GM20431 (cell line): ENCODE measurements around the gene KRTAP2-1.
"Not testable (repeated sequence)": the region's sequence is repeated elsewhere in the genome, so short reads cannot be mapped to it uniquely, and the experiment has no call there.

Experiments
- in situ Hi-C: fragments of 300-500 bp; cut with MseI, MboI; formaldehyde crosslinking; loops from one replicate; pipeline ENCODE4 v1.15.0; 2020; ENCODE audit warnings: low sequenced_read_pairs; ENCODE audit not compliant: unreplicated experiment

The KRTAP2-1 gene, protein sequence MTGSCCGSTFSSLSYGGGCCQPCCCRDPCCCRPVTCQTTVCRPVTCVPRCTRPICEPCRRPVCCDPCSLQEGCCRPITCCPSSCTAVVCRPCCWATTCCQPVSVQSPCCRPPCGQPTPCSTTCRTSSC

DNA sequence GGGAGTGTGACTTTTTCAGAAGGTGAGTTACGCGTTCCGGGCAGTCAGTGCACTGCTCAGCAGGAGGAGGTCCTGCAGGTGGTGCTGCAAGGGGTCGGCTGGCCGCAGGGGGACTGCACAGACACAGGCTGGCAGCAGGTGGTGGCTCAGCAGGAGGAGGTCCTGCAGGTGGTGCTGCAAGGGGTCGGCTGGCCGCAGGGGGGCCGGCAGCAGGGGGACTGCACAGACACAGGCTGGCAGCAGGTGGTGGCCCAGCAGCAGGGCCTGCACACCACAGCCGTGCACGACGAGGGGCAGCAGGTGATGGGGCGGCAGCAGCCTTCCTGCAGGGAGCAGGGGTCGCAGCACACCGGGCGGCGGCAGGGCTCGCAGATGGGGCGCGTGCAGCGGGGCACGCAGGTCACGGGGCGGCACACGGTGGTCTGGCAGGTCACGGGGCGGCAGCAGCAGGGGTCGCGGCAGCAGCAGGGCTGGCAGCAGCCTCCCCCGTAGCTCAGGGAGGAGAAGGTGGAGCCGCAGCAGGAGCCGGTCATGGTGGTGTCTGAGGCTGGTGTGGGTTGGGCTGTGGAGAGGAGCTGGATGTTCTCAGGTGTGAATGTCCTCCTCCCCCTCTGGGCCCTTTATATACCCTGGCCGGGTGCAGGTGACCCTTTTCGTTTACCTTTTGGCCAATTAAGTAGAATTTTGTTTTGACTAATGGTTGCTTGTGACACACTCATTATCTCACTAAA is at the start of gene KRTAP2-1:
Gene KRTAP2-1, minus strand, starts transcription at position 582 of the 731 bp plus-strand sequence. Its CDS starts 49 bp downstream, at position 533.
- in situ Hi-C loops, result not testable (repeated sequence)

DNA sequence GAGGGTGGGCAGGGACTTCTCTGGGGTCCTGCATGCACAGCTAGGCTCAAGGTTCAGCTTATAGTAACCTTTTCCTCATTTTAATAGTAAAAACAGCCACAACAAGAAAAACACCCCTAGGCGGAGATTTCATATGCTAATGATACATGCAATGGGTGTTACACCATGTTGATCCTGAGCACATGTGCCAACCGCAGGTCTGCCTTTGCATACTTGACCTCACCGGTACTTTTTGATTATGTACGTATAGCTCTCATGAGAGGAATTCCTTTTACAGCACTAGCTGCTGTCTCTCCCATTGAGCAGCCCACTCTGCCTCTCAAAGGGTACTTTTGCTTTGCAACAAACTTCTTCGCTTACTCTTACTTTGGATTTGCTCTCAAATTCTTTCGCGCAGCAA is 48.9 kb upstream of the KRTAP2-1 start:
- in situ Hi-C loops, result no loop called here

DNA sequence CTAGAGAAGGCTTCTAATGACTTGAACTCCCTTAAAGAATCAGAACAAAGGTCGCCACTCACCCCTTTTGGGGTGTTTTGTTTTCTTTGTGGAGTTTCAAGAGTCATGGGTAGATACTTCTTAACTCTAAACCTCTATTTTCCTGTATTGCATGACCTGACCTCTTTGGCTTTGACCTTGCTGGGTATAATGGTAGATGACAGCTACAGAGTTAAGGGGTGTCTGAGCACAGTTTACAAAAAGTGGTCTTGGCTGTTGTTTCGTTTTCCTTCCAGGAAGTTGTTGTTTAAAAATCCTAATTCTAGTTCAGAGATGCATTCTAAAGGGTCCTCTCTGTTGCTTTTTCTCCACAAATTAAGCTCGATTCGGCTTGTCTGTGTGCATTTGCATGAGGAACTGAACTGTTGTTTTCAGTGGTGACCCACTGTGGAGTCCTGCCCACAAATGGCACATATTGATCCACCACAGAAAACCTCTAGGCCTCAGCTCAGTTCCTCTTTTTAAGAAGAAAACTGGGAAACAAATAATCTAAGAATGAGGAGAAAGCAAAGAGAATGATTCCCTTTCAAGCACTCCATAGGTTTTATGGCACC is 41.7 kb upstream of the KRTAP2-1 start:
- in situ Hi-C loops, result not testable (repeated sequence)

DNA sequence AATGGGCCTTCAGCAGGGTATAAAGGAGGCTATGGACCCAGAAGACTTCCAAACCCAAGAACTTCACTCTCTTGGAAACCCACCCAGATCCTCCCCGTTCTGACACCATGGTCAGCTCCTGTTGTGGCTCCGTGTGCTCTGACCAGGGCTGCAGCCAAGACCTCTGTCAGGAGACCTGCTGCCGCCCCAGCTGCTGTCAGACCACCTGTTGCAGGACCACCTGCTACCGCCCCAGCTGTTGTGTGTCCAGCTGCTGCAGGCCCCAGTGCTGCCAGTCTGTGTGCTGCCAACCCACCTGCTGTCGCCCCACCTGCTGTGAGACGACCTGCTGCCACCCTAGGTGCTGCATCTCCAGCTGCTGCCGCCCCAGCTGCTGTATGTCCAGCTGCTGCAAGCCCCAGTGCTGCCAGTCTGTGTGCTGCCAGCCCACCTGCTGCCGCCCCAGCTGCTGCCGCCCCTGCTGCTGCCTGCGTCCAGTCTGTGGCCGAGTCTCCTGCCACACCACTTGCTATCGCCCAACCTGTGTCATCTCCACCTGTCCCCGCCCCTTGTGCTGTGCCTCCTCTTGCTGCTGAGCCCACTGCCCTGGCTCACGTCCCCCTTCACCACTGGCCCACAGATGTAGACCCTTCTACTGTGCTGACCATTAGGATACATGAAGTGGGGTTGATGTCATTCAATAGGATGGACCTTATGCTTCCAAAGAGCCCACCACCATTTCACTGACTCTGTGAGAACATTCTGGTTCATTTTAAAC is 37.2 kb upstream of the KRTAP2-1 start, which contains the start of gene KRTAP4-7:
Gene KRTAP4-7, plus strand, starts transcription at position 51 of the 757 bp plus-strand sequence. Its CDS starts 57 bp downstream, at position 108.
- in situ Hi-C loops, result not testable (repeated sequence)

DNA sequence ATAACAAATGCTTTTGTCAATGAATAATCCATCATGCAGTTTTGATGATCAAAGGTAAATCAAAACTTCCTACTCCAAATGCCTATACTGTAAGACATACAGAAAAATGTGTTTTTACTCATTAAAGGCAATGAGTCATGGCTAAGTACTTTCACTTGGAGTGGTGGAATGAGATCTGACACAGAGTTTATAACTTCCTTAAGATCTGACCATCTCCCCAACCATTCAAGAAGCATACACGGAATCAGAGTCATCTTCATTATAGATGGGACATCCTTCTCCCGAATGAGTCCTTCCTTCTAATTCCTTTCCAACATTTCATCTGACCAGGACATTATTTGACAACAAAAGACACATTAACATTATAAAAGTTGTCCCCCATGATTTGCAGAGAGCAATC is 36.3 kb upstream of the KRTAP2-1 start:
- in situ Hi-C loops, result not testable (repeated sequence)

DNA sequence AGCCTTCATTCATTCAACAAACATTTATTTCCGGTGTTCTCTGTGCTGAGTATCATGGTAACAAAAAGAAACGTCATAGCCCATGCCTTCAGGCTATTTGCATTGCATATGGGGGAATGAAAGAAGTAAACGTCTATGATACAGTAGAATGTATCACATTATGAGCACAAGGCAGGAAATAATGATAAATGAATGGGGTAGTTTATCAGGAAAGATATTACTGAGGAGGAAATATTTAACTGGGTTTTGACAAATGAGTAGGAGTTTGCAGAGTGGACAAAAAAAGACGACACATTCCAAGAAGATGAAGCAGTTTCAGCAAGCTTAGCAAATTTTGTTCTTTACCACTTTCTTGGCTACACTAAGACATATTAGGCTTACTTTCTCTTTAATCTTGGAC is 35.5 kb upstream of the KRTAP2-1 start:
- in situ Hi-C loops, result no loop called here

DNA sequence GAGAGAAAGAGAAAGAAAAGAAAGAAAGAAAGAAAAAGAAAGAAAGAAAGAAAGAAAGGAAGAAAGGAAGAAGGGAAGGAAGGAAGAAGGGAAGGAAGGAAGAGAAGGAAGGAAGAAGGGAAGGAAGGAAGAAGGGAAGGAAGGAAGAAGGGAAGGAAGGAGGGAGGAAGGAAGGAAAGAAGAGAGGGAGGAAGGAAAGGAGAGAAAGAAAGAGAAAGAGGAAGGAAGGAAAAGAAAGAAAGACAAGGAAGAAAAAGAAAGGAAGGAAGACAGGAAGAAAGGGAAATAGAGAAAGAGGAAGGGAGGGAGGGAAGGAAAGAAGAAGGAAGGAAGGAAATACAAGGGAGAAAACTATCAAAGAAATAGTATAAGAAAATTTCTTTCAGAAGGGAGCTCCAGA is 29.7 kb upstream of the KRTAP2-1 start:
- in situ Hi-C loops, result no loop called here

DNA sequence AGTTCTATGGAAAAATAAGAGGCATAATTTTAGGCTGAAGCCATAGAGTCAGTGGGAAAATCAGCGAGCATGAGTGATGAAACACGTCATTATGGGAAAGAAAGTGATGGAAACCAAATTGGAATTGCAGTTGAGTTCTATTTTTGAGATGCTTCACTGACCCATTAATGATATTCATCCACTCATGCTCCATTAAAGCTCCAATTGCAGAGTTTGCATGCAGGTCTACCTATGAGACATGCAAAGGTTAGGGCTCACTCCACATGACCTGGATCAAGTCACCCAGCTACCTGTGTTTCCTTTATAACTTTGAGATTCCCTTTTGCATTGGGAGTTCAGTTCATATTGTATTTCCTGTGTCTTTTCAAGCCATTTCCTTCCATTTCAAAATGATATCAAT is 26.6 kb upstream of the KRTAP2-1 start:
- in situ Hi-C loops, result no loop called here

DNA sequence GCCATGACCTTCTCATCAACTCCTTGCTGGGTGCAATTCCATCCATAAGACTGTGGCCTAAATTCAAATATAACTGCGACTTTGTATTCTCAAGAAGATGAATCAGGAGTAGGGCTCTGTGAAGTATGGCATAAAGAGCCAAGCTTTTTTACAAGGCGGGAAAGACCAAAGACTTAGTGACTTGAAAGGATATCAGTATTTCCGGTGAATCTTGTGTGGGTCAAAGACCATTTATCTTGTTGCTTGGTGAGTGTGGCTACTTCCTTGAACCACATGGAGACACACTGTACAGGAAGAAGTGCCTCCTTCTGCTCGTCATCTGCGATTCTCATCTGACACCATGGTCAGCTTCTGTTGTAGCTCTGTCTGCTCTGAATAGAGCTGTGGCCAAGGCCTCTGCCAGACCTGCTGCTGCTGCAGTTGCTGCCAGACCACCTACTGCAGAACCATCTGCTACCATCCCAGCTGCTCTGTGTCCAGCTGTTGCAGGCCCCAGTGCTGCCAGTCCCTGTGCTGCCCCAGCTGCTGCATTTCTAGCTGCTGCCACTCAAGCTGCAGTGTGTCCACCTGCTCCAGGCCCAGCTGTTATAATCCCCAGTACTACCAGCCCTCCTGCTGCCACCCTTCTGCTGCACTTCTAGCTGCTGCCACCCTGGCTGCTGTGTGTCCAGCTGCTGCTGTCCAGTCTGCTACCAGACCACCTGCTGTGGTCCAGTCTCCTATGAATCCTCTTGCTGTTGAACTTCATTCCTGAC is 24.7 kb upstream of the KRTAP2-1 start:
- in situ Hi-C loops, result no loop called here

DNA sequence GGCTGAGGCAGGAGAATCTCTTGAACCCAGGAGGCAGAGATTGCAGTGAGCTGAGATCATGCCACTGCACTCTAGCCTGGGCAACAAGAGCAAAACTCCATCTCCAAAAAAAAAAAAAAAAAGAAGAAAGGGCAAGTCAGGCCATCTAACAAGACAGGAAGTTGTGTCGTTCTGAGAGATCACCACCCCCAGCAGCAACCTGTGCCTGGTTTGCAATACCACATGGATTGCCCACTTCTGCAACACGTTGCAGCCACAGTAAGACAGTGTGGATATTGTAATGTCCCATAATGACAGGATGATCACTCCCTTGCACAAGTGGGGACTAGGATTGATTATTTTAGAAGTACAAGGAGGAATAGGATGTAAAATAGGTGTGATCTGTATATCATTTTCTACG is 21.9 kb upstream of the KRTAP2-1 start:
- in situ Hi-C loops, result no loop called here

DNA sequence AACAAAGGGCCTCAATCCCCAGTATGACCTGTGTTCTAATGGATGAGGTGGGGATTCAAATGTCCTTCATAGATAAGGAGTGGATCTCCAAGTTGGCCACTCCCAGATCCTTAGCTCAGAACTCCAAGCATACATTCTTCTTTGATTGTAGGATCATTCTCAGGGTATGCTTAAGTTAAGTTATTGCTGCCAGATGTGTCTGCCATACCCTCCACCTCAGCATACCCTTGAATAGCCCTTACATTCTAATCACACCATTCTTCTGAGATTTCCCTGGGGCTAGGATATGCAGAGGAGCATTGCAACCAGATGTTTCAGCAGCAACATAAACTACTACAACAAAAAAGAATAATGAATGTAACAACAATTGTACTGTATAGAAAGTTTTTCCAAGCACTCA is 20.2 kb upstream of the KRTAP2-1 start:
- in situ Hi-C loops, result no loop called here

DNA sequence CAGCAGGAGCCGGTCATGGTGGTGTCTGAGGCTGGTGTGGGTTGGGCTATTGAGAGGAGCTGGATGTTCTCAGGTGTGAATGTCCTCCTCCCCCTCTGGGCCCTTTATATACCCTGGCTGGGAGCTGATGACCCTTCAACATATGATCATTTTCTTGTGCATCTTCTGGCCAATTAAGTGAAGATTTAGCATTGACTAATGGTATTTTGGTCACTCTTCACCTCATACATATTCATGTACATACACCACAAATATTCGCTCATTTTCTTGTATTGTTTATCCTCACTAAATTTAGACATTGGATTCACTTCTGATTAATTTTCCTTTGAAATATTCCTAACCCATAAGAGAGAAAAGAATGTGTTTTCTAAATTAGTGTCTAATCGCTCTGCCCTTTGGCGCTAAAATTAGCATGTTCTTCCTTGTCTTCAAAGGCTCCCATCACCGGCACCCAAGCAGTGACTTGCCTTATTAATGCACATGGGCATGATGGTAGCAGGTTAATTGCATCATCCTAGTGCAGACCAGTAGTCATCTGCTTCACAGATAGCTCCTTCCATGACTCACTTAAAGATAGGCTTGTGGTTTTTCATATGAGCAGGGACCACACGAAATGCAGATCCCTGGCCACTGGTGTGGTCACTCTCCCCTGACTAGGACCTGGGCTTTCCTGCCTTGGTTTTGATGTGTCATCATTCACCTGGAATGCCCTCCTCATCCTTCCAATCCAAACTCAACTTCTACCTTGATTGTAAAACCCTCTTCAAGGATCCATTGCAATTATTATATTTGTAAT is 18.9 kb upstream of the KRTAP2-1 start, which contains the start of gene KRTAP2-4:
Gene KRTAP2-4, minus strand, starts transcription at position 51 of the 796 bp plus-strand sequence. Its CDS starts 34 bp downstream, at position 17.
- in situ Hi-C loops, result no loop called here

DNA sequence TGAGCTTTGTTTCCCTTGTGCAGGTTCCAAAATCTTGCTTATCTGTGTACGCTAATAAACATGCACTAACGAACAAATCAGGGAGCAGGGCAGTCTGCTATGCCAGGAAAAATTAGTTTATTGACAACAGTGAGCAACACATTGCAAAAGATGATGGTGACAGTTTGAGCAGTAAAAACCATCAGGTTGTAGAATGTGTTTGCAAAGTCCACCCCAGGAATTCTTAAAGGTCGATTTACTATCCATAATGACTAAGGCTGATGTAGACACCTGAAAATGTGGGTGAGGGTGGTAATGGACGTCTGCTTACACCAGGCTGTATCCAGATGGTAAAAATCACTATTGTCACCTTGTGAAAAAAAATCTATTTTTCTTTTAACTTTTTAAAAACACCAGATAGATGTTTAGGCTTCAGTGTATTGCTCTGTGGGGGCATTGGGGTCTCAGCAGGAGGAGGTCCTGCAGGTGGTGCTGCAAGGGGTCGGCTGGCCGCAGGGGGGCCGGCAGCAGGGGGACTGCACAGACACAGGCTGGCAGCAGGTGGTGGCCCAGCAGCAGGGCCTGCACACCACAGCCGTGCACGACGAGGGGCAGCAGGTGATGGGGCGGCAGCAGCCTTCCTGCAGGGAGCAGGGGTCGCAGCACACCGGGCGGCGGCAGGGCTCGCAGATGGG is 18.0 kb upstream of the KRTAP2-1 start:
- in situ Hi-C loops, result not testable (repeated sequence)

DNA sequence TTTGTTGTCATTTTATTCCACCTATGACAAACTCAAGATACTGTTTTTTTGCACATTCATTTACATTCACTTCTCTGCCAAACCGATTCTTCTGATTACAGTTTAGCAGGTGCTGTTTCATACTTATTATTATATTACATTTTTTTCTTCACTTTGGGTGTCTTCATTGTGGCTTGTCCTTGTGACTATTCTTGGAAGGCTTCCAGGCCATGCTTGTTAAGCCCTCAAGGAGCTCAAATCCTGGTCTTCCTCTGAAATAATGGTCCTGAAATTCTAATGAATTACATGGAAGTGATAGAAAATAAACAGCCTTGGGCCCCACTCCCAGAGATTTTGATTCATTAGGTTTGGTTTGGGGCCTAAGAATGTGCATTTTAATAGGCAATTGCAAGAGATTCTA is 17.2 kb upstream of the KRTAP2-1 start:
- in situ Hi-C loops, result no loop called here

DNA sequence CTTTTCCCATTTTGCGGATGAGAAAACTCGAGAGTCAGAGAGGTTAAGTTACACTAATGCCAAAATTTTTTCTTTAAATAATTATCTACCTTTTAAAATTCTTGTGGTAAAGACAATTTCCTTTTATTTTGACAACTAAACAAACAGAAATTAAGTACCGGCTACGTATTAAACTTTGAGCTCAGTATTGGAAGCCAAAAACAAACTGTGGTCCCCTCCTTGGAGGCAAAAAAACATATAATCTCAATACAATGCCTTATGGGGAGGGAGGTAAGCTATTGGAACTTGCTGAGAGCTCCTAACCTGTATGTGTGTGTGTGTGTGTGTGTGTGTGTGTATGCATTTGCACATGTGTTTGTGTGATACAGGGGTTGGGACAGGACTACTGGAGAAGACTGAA is 16.3 kb upstream of the KRTAP2-1 start:
- in situ Hi-C loops, result no loop called here

DNA sequence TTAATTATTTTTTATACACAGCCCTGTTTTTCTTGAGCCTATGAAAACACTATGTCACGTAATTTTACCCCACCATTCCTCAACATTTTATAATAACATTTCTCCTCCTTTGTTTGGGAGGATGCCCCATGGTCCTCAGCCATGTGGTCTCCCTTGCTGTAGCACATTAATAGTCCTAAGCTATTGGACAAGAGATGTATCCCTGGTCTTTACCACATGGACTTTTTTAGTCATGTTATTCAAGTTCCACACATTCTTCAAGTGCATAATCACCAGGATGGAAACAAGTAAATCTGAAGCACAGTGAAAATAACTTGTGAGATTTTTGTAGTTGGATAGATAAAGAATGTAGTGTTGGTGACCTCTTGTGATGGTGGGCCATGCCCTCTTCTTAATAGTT is 14.8 kb upstream of the KRTAP2-1 start:
- in situ Hi-C loops, result no loop called here

DNA sequence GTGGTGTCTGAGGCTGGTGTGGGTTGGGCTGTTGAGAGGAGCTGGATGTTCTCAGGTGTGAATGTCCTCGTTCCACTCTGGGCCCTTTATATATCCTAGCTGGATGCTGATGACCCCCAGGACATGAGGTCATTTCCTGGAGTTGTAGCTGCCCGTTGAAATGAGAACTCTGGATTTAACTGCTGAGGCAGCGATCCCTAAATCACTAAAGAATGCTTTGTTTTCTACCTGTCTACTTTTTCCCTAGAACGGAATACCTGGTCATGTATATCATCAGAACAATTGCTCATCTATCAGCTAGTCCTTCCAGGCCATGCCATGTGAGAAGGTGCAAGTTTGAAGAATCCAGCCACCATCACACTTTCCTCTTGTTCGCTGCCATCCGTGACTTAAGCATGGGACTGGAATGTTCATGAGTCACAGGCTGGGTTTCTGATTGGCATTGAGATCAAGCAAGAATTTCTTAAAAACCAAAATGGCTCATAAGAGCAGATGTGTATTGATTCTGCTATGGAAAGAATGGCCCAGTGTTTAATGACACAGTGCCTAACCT is 13.0 kb upstream of the KRTAP2-1 start, which contains the start of gene KRTAP2-3:
Gene KRTAP2-3, minus strand, starts transcription at position 63 of the 553 bp plus-strand sequence. CDS start 64 bp downstream, outside the sequence.
- in situ Hi-C loops, result no loop called here
